AG04449 (cell line): ENCODE data around the gene C1orf35.

Experiments
- CTCF ChIA-PET: fragments of 350-600 bp; formaldehyde crosslinking; extraction: SDS; loops from one replicate; lab custom pipeline; 2021; ENCODE audit warnings: antibody characterized with exemption; lab: Yijun Ruan, JAX
- POLR2A ChIA-PET: fragments of 400-600, 350-600 bp; formaldehyde crosslinking; extraction: SDS; loops from one replicate; lab custom pipeline; 2020; ENCODE audit warnings: antibody characterized with exemption, inconsistent platforms; lab: Yijun Ruan, JAX
- DNase-seq: peaks from one replicate; pipeline ENCODE4 v3.0.0-alpha.2; 2010; ENCODE audit warnings: low read depth, low spot score
- H3K4me3 ChIP-seq: 2 replicates; pipeline ENCODE4 v1.5.1; 2011; ENCODE audit warnings: low read depth, mild to moderate bottlenecking, control low read depth, low read length
- TF ChIP-seq, protein P1 (sequence below): IDR thresholded peaks from one replicate; pipeline ENCODE4 v1.5.1; 2011; ENCODE audit warnings: mild to moderate bottlenecking, moderate library complexity, low read length, control low read depth, inconsistent platforms; ENCODE audit not compliant: insufficient read depth; ENCODE audit errors: missing control alignments

The C1orf35 gene

DNA sequence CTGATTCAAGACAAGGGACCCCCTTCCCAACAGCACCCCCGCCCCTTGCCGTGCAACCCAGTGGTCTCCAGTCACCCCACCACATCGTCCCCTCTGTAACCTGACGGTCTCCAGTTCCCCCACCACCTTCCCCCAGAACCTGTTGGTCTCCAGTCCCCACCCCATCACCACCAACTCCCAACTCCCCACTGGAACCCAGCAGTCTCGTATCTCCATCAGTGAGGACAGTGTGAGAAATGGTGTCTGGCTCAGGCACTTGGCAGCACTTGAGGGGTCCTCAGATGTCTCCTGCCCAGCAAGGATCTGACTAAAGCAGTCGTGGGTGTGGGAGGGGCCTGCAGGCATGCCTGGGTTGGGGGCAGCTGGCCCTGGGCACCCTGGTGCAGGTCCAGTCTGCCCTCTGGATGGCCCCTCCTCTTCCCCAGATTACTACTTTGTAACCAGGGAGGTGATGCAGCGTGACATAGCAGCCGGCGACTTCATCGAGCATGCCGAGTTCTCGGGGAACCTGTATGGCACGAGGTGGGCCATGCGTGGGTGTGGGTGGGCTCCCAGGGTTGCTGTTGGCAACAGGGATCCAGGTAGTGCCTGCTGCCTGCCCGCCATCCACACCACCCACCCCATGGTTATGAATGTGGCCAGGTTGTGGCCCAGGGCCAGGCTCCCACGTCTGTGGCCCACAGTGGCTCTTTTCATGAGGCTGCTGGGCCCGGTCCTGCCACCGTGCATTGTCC, 43.5 kb upstream of the C1orf35 start:
- CTCF ChIA-PET: interaction anchor here (4.5 kb wide), 1 partner anchor 19 kb away, joined by 23 read pairs; the partner anchor contains the start of gene IBA57

DNA sequence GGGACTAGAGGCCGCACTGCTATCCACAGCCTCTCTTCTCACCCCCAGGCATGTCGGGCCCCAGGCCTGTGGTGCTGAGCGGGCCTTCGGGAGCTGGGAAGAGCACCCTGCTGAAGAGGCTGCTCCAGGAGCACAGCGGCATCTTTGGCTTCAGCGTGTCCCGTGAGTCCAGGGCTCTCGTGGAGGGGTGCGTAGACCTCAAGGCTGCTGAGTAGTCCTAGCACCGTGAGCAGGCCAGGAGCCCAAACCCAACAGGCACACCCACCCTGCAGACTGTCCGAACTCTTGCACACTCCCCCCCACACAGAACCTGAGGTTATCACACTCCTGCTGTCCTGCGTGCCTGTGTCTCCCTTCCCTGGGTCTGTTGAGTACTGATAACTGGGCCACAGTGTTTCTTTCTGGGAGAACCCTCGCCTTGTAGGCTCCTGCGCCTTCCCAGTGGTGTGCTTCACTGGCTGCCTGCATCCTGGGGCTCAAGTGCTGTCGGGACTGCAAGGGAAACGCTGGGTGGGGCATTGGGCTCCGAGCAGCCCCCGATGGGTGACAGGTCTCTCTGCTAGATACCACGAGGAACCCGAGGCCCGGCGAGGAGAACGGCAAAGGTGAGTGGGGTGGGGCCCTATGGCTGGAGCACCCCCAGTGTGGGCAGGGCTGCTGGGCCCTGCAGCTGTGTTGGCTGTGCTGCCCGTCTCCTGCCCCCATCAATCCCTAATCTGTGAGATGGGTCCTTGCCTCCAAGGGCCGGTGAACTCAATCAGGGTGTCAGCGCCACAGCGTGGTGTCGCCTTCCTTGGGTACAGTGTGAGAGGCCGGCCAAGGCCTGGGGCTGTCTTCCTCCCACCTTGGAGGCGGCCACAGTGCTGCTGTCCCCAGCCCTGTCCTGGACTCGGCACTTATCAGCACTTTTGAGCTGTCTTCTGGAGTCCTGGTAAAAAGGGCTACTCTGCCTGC, 42.6 kb upstream of the C1orf35 start:
- POLR2A ChIA-PET: no interaction called here
- no peak overlapping the region for H3K4me3 ChIP-seq
- CTCF ChIA-PET: interaction anchor here (4.5 kb wide), 1 partner anchor 19 kb away, joined by 23 read pairs; the partner anchor contains the start of gene IBA57
- TF ChIP-seq, protein P1, sequence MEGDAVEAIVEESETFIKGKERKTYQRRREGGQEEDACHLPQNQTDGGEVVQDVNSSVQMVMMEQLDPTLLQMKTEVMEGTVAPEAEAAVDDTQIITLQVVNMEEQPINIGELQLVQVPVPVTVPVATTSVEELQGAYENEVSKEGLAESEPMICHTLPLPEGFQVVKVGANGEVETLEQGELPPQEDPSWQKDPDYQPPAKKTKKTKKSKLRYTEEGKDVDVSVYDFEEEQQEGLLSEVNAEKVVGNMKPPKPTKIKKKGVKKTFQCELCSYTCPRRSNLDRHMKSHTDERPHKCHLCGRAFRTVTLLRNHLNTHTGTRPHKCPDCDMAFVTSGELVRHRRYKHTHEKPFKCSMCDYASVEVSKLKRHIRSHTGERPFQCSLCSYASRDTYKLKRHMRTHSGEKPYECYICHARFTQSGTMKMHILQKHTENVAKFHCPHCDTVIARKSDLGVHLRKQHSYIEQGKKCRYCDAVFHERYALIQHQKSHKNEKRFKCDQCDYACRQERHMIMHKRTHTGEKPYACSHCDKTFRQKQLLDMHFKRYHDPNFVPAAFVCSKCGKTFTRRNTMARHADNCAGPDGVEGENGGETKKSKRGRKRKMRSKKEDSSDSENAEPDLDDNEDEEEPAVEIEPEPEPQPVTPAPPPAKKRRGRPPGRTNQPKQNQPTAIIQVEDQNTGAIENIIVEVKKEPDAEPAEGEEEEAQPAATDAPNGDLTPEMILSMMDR: no peak
- DNase-seq: no peak

More for the DNA sequence above, 43.5 kb upstream of the C1orf35 start:
- H3K4me3 ChIP-seq: no peak overlapping the region
- POLR2A ChIA-PET: no interaction called here
- DNase-seq: no peak
- TF ChIP-seq, protein P1: no peak

DNA sequence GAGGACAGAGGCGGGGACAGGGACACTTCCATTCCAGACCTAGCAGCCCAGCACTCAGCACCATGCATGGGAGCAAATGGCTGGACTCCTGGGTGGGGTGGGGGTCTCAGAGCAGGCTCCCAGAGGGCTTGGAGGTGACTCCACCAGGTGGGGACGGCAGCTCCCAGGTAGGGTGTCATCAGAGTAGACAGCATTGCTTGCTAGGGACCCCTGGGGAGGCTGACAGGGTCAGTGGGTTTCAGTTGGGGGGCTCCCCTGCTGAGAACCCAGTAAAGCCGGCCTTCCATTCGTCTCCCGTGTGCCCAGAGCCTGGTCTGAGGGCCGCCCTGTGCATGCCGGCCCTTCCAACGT, 41.8 kb upstream of the C1orf35 start:
- ChIA-PET POLR2A (no interaction called here), CTCF (interaction anchor here (4.5 kb wide), 1 partner anchor 20 kb away, joined by 23 read pairs; the partner anchor contains the start of gene IBA57)
- TF ChIP-seq, protein P1: no peak
- no peak overlapping the region for H3K4me3 ChIP-seq
- no peak for DNase-seq

DNA sequence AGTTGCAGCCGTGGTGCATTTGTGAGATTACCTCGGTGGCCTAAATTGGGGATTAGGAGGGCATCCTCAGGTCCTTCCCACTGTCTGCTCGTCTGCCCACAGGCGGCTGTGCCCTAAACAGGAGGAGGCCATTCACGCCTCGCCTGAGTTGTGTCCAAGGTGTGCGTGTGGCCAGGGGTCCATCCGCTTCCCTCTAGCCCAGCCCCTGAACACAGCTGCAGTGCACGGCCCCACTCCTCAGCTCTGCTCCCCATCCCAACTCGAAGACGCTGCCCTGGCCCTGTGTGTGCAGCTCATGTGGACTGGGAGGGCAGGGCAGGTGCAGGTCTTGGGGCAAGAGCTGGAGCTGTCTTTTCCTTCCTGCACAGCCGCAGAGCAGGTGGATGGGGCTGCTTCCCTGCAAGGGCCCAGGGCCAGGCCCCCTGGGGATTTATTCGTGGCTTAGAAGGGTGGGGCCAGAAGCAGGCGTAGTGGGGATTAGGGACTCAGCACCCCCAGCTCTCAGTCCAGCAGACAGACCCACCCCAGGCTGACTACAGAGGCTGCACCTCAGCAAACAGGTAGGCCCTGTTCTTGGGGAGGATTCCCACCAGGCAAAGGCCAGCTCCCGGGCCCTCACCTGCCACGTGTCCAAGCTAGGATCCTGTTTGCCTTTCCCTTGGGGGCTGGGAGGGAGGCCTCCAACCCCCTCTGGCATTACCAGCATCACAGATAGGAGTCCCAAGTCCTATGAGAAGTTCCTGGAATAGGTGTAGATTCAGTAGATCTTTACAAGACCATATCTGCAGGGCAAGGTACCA, 41.3 kb upstream of the C1orf35 start:
- TF ChIP-seq, protein P1: no peak
- ChIA-PET POLR2A (interaction anchor here (0.7 kb wide), 1 partner anchor 11 kb away, joined by 3 read pairs; no protein-coding TSS in a partner anchor), CTCF (interaction anchor here (1.0 to 4.5 kb wide), 3 partner anchors 13 to 145 kb away, joined by 3 to 23 read pairs (median 13); partner anchors contain the start of gene IBA57)
- no peak overlapping the region for H3K4me3 ChIP-seq
- no peak for DNase-seq

DNA sequence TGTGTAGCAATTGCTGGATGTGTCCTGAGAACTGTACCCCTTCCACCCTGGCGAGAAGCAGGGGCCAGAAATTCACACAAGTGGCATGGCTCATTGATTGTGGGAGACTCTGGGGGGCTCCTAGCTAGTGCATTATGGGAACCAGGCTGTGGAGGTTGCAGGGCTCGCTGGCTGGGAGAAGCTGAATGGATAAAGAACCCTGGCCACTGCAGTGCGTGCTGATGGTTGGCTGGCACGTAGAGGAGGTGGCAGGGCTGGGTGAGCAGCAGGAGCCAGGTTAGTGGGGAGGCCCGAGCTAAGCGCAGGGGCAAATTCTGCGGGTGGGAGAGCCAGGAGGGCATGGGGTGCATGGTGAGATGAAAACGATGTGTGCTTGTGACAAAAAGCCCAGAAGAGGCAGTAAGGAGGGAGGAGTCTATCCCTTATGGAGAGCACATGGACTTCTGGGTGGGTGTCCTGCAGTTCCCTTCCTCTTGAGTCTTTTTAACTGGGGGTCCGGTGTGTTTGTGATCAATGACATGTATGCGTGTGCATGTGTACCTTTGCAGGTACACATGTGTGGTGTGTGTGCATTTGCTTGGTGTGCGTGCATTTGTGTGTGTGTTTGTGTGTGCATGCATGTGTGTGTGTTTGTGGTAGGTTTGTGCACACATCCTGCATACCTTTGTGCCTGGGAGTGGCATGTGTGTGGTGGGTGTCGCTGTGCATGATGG, 40.5 kb upstream of the C1orf35 start:
- no peak overlapping the region for H3K4me3 ChIP-seq
- ChIA-PET POLR2A (interaction anchor here (0.7 kb wide), 1 partner anchor 12 kb away, joined by 3 read pairs; no protein-coding TSS in a partner anchor), CTCF (interaction anchor here (1.0 to 4.5 kb wide), 5 partner anchors 12 to 357 kb away, joined by 3 to 23 read pairs (median 3); partner anchors contain the start of gene IBA57)
- TF ChIP-seq, protein P1: no peak
- DNase-seq: no peak
